SIG-M5 treated with dmso at 0.1 percent for 504 hours (cell line): ENCODE data around the gene UNC119B.
"Not testable (repeated sequence)": the region's sequence is repeated elsewhere in the genome, so short reads cannot be mapped to it uniquely, and the experiment has no call there.

Source experiments
- DNase-seq: peaks from one replicate; lab custom pipeline; 2025; ENCODE audit not compliant: unreplicated experiment; lab: John Stamatoyannopoulos, UW

Gene UNC119B

GRCh38 chr12:120718055-120718454 is 7.8 kb downstream of the UNC119B start:
- DNase-seq, result no peak

- no peak for DNase-seq
These were observed 8.8 kb downstream of the UNC119B start for GRCh38 chr12:120719072-120719471.

- DNase-seq, result no peak
These were observed 9.4 kb downstream of the UNC119B start for GRCh38 chr12:120719496-120720233.

- peak; percentile 34 for DNase-seq
These were observed 10.2 kb downstream of the UNC119B start for GRCh38 chr12:120720234-120720986.

GRCh38 chr12:120720987-120721801 is 10.9 kb downstream of the UNC119B start:
- no peak for DNase-seq

GRCh38 chr12:120721866-120722265 is 11.6 kb downstream of the UNC119B start:
- no peak for DNase-seq

- DNase-seq, result no peak
These were observed 12.5 kb downstream of the UNC119B start for GRCh38 chr12:120722784-120723183.

GRCh38 chr12:120724720-120725119 is 14.5 kb downstream of the UNC119B start:
- no peak for DNase-seq

- DNase-seq, result no peak
These were observed 14.9 kb downstream of the UNC119B start for GRCh38 chr12:120725151-120725658.

- peak; percentile 83 for DNase-seq
These were observed 15.6 kb downstream of the UNC119B start, which contains the start of gene ACADS for GRCh38 chr12:120725659-120726509. Gene ACADS (plus strand): TSS chr12:120725826. CDS start chr12:120725886, 60 bp downstream.

GRCh38 chr12:120726510-120726793 is 16.2 kb downstream of the UNC119B start:
- no peak for DNase-seq

- DNase-seq, result no peak
These were observed 16.7 kb downstream of the UNC119B start for GRCh38 chr12:120726961-120727360.

GRCh38 chr12:120732198-120732597 is 21.9 kb downstream of the UNC119B start:
- not testable (repeated sequence) for DNase-seq

- no peak for DNase-seq
These were observed 23.3 kb downstream of the UNC119B start for GRCh38 chr12:120733574-120733973.

- no peak for DNase-seq
These were observed 24.0 kb downstream of the UNC119B start for GRCh38 chr12:120734210-120734609.

GRCh38 chr12:120735181-120735580 is 24.9 kb downstream of the UNC119B start:
- DNase-seq, result no peak

GRCh38 chr12:120736404-120737331 is 26.4 kb downstream of the UNC119B start:
- DNase-seq, result no peak

GRCh38 chr12:120737557-120738251 is 27.4 kb downstream of the UNC119B start:
- no peak for DNase-seq
